OCI-LY7 (cell line): Measurements from ENCODE around the gene LRRC38. TPM values are rescaled to one million over a fixed set of nuclear protein-coding genes. Genes with fewer than 3 reads are reported as not detected.

Source experiments
- BruUV-seq: library from RNA; stranded (reverse); fragments of 400-500 nt; replicated peaks from 2 replicates; lab custom pipeline; 2021; lab: Mats Ljungman, UMichigan
- CTCF ChIA-PET: fragments of 300-600 bp; sonication (Branson Sonifier 250); formaldehyde crosslinking; loops from one replicate; lab custom pipeline; 2022; ENCODE audit warnings: antibody characterized with exemption; ENCODE audit not compliant: unreplicated experiment; lab: Charles Lee
- POLR2A ChIA-PET: fragments of 300-600 bp; sonication (Branson Sonifier 250); formaldehyde crosslinking; loops from one replicate; lab custom pipeline; 2022; ENCODE audit warnings: antibody characterized with exemption; lab: Charles Lee
- DNase-seq: peaks from one replicate; pipeline ENCODE4 v3.0.0-alpha.2; 2015; ENCODE audit warnings: low spot score
- H2AFZ ChIP-seq: fragments of 200-600 bp; sonication (generic), shearing (Covaris generic); 2 replicates; pipeline ENCODE4 v1.6.1; 2014; ENCODE audit warnings: mild to moderate bottlenecking, antibody characterized with exemption, low read length, moderate library complexity
- H3K27ac ChIP-seq: fragments of 200-600 bp; sonication (generic); 2 replicates; pipeline ENCODE4 v1.5.1; 2014; ENCODE audit warnings: mixed run types, low read depth, mild to moderate bottlenecking, moderate library complexity, low read length, inconsistent platforms; ENCODE audit not compliant: poor library complexity, severe bottlenecking
- H3K36me3 ChIP-seq: fragments of 200-600 bp; sonication (generic); 2 replicates; pipeline ENCODE4 v1.6.1; 2014; ENCODE audit warnings: mild to moderate bottlenecking, antibody characterized with exemption, low read length, moderate library complexity, mixed read lengths; ENCODE audit not compliant: insufficient read depth
- H3K4me1 ChIP-seq: fragments of 200-600 bp; sonication (generic); 2 replicates; pipeline ENCODE4 v1.5.1; 2014; ENCODE audit warnings: mild to moderate bottlenecking, low read length; ENCODE audit not compliant: insufficient read depth, poor library complexity, severe bottlenecking
- H3K4me2 ChIP-seq: fragments of 200-600 bp; sonication (generic); 2 replicates; pipeline ENCODE4 v1.6.1; 2014; ENCODE audit warnings: mild to moderate bottlenecking, low read length
- H3K4me3 ChIP-seq: fragments of 200-600 bp; sonication (generic); 2 replicates; pipeline ENCODE4 v1.5.1; 2014; ENCODE audit warnings: mild to moderate bottlenecking, low read depth, low read length; ENCODE audit not compliant: poor library complexity, severe bottlenecking
- H3K79me2 ChIP-seq: fragments of 200-600 bp; sonication (generic); 2 replicates; pipeline ENCODE4 v1.6.1; 2016; ENCODE audit warnings: low read depth, mild to moderate bottlenecking, low read length, moderate library complexity, mixed read lengths; ENCODE audit not compliant: insufficient read depth
- H3K9me2 ChIP-seq: fragments of 200-600 bp; sonication (generic); 2 replicates; pipeline ENCODE4 v1.6.1; 2016; ENCODE audit warnings: mild to moderate bottlenecking, low read length, mixed read lengths; ENCODE audit not compliant: insufficient read depth
- H3K9me3 ChIP-seq: fragments of 200-600 bp; sonication (generic); 2 replicates; pipeline ENCODE4 v1.6.1; 2014; ENCODE audit warnings: mild to moderate bottlenecking, mixed run types, low read length, mixed read lengths
- H4K20me1 ChIP-seq: fragments of 200-600 bp; sonication (generic); 2 replicates; pipeline ENCODE4 v1.6.1; 2014; ENCODE audit warnings: mild to moderate bottlenecking, antibody characterized with exemption, low read length, moderate library complexity, mixed read lengths; ENCODE audit not compliant: insufficient read depth
- CTCF ChIP-seq: fragments of 200-600 bp; sonication (generic); conservative IDR thresholded peaks from 2 replicates; pipeline ENCODE4 v1.5.1; 2014; ENCODE audit warnings: mild to moderate bottlenecking, antibody characterized with exemption, low read length, moderate library complexity, mixed read lengths
- EZH2phosphoT487 ChIP-seq: fragments of 200-600 bp; sonication (generic); IDR thresholded peaks from 2 replicates; pipeline ENCODE4 v1.6.1; 2018; ENCODE audit warnings: low read depth, borderline replicate concordance, mild to moderate bottlenecking, mixed run types, antibody characterized with exemption, low read length, moderate library complexity, mixed read lengths
- intact Hi-C: fragments of 100-400 bp; cut with micrococcal nuclease; formaldehyde crosslinking; loops from one replicate; pipeline ENCODE4 v1.10.0; 2022; ENCODE audit not compliant: unreplicated experiment
- total RNA-seq, 2 experiments: library from RNA; depleted of rRNA in 1 of 2; stranded (reverse); fragments of >200 nt in 1 of 2; shearing (Covaris generic) in 1 of 2; gene quantifications; 2 replicates each; pipeline ENCODE4 v1.2.3, GENCODE V29; 2014 to 2022

Gene LRRC38
- total RNA-seq, 2 experiments from 2014 or later = not detected

DNA sequence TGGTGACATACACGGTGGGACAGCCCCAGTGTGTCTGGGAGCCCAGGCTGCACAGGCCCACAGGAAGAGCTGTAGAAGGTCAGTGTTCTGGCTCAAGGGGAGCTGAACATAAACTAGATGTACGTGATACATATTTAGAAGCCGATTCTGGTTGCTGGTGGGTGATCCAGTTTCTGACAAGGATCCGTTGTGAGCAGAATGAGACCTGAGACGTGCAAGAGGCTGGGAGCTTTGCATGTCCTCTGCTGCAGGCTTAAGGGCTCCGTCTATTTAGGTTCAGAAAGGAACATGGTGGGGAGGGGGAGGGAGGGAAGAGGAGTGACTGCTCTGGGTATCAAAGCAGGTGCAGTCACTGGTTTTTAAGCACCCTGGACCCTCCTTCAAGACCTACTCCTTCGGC lies 18.6 kb downstream of the LRRC38 start:
- no peak overlapping the region for H3K4me2 ChIP-seq
- TF ChIP-seq CTCF (no peak), EZH2phosphoT487 (no peak)
- no peaks in the 10 kb centered on the region for H3K9me3 ChIP-seq
- no peak overlapping the region for H3K4me3 ChIP-seq
- CTCF ChIA-PET = interaction anchor here (0.7 kb wide), 1 partner anchor 16 kb away, joined by 8 read pairs; no protein-coding TSS in a partner anchor
- H3K36me3 ChIP-seq = no peaks in the 10 kb centered on the region
- H3K4me1 ChIP-seq = peaks cover 61% of the 10 kb centered on the region
- DNase-seq = no peak
- H2AFZ ChIP-seq = no peak overlapping the region
- no peaks in the 10 kb centered on the region for H3K79me2 ChIP-seq
- no peak overlapping the region for H3K27ac ChIP-seq
- no peaks in the 10 kb centered on the region for H3K9me2 ChIP-seq
- BruUV-seq = no TSS peak
- H4K20me1 ChIP-seq = no peaks in the 10 kb centered on the region
- POLR2A ChIA-PET = no interaction called here
- intact Hi-C loops = no loop called here

DNA sequence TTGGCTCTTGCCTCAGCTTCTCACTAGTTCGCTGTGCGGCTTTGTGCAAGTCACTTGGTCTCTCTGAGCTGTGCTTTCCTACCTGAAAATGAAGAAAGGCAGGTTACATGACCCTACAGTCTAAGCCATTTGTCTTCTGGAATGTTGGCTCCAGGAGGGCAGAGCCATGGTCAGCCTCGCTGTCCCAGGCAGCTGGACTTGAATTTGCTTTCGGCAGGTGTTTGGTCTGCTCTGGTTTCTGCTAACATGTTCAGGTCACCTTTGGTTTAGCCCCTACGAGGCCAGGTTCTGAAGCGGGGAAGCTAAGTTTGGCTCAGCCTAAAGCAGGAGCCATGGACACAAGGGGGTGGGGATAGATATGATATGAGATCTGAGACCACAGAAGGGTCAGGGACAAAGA lies 19.1 kb downstream of the LRRC38 start:
- CTCF ChIA-PET = interaction anchor here (0.7 kb wide), 1 partner anchor 17 kb away, joined by 8 read pairs; no protein-coding TSS in a partner anchor
- H3K36me3 ChIP-seq = no peaks in the 10 kb centered on the region
- intact Hi-C loops = no loop called here
- no peak overlapping the region for H3K27ac ChIP-seq
- BruUV-seq = no TSS peak
- no peaks in the 10 kb centered on the region for H3K9me3 ChIP-seq
- no peaks in the 10 kb centered on the region for H3K9me2 ChIP-seq
- no peak for DNase-seq
- H4K20me1 ChIP-seq = no peaks in the 10 kb centered on the region
- H3K4me3 ChIP-seq = no peak overlapping the region
- TF ChIP-seq EZH2phosphoT487 (no peak), CTCF (no peak)
- H3K4me2 ChIP-seq = no peak overlapping the region
- no peak overlapping the region for H2AFZ ChIP-seq
- no peaks in the 10 kb centered on the region for H3K79me2 ChIP-seq
- POLR2A ChIA-PET = interaction anchor here (1.0 kb wide), 1 partner anchor 9 kb away, joined by 5 read pairs; no protein-coding TSS in a partner anchor
- peaks cover 57% of the 10 kb centered on the region for H3K4me1 ChIP-seq

DNA sequence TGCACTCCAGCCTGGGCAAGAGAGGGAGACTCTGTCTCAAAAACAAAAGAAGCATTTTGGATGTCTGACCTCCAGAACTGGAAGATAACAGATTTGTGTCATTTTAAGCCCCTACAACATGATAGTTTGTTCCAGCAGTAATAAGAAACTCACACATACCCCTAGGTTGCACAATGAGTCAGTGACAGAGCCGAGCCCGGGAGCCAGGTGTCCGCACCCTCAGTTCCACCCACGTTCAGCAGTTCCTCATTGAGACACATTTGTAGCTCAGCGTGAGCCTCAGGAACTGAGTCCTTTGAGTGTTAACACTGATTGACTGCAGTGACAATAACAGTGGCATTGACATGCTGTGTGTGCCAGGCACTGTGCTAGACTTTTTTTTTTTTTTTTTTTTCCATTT lies 19.8 kb downstream of the LRRC38 start:
- no peak overlapping the region for H3K4me2 ChIP-seq
- no peaks in the 10 kb centered on the region for H3K79me2 ChIP-seq
- no peak overlapping the region for H3K27ac ChIP-seq
- H3K9me3 ChIP-seq = no peaks in the 10 kb centered on the region
- no TSS peak for BruUV-seq
- intact Hi-C loops = no loop called here
- peak; percentile 35 for DNase-seq
- ChIA-PET POLR2A (interaction anchor here (0.6 to 1.0 kb wide), 2 partner anchors 9 to 59 kb away, joined by 3 to 5 read pairs; no protein-coding TSS in a partner anchor), CTCF (no interaction called here)
- no peak overlapping the region for H2AFZ ChIP-seq
- TF ChIP-seq EZH2phosphoT487 (no peak), CTCF (no peak)
- H4K20me1 ChIP-seq = no peaks in the 10 kb centered on the region
- peaks cover 57% of the 10 kb centered on the region for H3K4me1 ChIP-seq
- H3K9me2 ChIP-seq = no peaks in the 10 kb centered on the region
- no peak overlapping the region for H3K4me3 ChIP-seq
- H3K36me3 ChIP-seq = no peaks in the 10 kb centered on the region
